ENCODE measurements around the gene SCAMP4. TPM values are rescaled to one million over a fixed set of nuclear protein-coding genes. Genes with fewer than 3 reads are reported as not detected.
A peak's percentile ranks its signal among the peaks of the same experiment; 100 is the strongest.
"Not testable (repeated sequence)": the region's sequence is repeated elsewhere in the genome, so short reads cannot be mapped to it uniquely, and the experiment has no call there.

Gene SCAMP4
- total RNA-seq, 1 experiment from 2014 or later, result 28.0 TPM

DNA sequence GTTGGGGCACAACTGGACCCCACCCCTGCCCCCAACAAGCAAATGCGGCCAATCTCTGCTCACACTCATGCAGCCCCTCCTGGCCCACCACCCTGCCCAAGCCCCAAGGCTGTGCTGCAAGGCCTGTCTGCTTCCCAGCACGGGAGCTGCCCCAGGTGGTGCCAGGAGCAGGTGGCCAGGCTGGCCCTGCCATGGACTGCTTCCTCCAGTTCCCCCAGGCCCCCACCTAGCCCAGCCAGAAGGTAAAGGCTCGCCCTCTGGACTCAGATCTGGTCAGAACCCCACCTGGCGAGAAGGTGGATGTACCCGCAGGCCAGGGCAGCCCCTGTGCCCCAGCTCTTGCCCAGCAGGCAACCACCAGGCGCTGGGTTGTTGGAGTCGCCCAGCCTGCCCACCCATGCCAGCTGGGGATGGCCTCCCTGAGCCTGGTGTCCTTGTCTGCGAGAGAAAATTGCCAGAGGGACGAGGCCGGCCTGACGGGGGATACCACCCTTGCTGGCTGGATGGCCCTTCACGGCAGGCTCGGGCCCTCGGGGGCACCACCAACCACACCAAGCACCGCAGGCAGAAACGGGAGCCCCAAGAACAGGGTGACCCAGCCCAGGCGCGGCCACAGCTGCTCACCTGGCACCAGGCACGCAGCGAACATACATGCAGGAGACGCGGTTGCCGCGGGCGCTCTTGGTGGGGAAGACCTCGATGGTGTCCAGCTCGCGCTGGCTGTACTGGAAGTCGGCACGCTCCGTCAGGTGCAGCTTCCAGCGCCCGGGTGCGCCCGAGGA is 24.4 kb upstream of the SCAMP4 start:
- in situ Hi-C loops (cut with HindIII; ENCODE audit: low pct_unique_long_range_greater_than_20kb, low sequenced_read_pairs), result no loop called here
- DNase-seq (ENCODE audit: low read depth), result no peak

DNA sequence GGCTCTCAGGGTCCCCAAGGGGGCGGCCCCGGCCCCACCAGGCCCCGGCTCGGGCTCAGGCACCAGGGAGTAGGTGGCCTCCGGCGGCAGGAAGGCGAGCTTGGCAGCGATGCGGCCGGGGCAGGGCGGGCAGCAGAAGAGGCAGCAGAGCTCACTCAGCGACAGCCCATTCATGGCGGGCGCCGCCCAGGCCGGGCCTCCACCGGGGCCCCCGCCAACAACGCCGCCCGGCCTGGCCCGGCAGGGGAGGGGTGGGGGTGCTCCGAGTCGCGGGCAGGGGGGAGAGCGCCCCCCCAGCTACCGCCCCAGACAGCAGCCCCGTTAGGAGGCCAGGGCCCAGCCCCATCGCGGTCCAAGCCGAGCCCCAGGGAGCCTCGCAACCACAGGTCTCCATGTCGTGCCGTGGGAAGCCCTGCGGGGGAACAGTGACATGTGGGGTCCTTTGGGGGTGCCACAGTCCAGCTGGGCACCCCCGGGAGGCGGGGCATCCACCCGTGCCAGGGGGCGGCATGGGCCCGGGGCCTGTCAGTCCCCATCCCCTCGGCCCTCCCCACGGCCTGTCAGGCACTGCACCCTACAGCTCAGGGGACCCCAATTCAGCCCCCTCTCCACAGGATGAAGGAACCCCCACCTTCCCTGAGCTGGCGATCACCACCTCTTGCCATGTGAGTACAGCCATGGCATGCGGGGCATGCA is 23.7 kb upstream of the SCAMP4 start:
- DNase-seq (ENCODE audit: low read depth); in situ Hi-C loops (cut with HindIII; ENCODE audit: low pct_unique_long_range_greater_than_20kb, low sequenced_read_pairs): not testable (repeated sequence)

GRCh38 chr19:1882089-1882785 is 23.0 kb upstream of the SCAMP4 start:
- in situ Hi-C loops (cut with HindIII; ENCODE audit: low pct_unique_long_range_greater_than_20kb, low sequenced_read_pairs), result no loop called here
- no peak for DNase-seq (ENCODE audit: low read depth)

- in situ Hi-C loops (cut with HindIII; ENCODE audit: low pct_unique_long_range_greater_than_20kb, low sequenced_read_pairs), result no loop called here
- DNase-seq (ENCODE audit: low read depth), result no peak
These were observed 22.2 kb upstream of the SCAMP4 start for GRCh38 chr19:1882786-1883692.

DNA sequence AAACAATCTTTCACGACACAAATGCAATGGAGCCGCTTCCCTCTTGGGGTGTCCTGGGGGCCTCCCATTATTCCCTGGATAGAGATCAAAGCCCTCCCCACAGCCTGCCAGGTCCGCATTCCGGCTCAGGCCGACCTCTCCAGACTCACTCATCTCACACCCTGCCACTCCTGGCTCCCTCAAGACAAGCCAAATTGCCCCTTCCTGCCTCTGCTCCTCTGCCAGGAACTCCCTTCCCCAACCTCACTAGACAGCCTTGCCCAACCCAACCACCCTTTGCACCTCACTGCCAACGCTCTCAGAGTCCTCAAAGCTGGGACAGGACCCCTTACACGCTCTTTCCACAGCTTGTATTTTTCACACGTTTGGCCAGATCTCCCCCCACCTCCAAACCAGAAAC is 21.4 kb upstream of the SCAMP4 start:
- in situ Hi-C loops (cut with HindIII; ENCODE audit: low pct_unique_long_range_greater_than_20kb, low sequenced_read_pairs), result no loop called here
- no peak for DNase-seq (ENCODE audit: low read depth)

DNA sequence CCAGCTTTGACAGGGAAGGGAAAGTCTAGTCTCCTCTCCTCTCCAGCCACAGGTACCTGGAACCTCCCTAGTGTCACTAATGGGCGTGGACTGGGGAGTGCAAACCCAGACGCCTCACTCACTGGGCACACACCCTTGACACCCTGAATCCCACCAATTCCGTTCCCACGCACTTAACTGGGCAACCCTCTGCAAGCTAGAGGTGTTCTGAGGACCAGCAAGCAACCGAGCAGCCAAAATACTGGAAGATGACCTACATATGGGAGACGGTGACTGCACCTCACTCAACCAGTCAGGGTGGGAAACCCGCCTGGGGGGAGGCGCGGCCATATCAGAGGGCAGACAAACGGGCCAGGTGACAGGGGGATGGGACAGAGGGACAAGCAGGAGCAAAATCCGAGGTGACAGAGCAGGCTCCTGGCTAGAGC is 20.9 kb upstream of the SCAMP4 start:
- DNase-seq (ENCODE audit: low read depth), result no peak
- in situ Hi-C loops (cut with HindIII; ENCODE audit: low pct_unique_long_range_greater_than_20kb, low sequenced_read_pairs), result no loop called here

GRCh38 chr19:1884719-1885334 is 20.4 kb upstream of the SCAMP4 start:
- no peak for DNase-seq (ENCODE audit: low read depth)
- in situ Hi-C loops (cut with HindIII; ENCODE audit: low pct_unique_long_range_greater_than_20kb, low sequenced_read_pairs), result no loop called here

- peak; percentile 75 for DNase-seq (ENCODE audit: low read depth)
- in situ Hi-C loops (cut with HindIII; ENCODE audit: low pct_unique_long_range_greater_than_20kb, low sequenced_read_pairs), result not testable (repeated sequence)
These were observed 19.6 kb upstream of the SCAMP4 start, which contains the start of gene ABHD17A for GRCh38 chr19:1885398-1886119. TSS of gene ABHD17A (minus strand) at chr19:1885496. CDS start at chr19:1881566, 3,930 bp downstream.

GRCh38 chr19:1886360-1886759 is 18.8 kb upstream of the SCAMP4 start:
- in situ Hi-C loops (cut with HindIII; ENCODE audit: low pct_unique_long_range_greater_than_20kb, low sequenced_read_pairs); DNase-seq (ENCODE audit: low read depth): not testable (repeated sequence)

- no peak for DNase-seq (ENCODE audit: low read depth)
- in situ Hi-C loops (cut with HindIII; ENCODE audit: low pct_unique_long_range_greater_than_20kb, low sequenced_read_pairs), result no loop called here
These were observed 16.8 kb upstream of the SCAMP4 start for GRCh38 chr19:1888385-1888784.

- in situ Hi-C loops (cut with HindIII; ENCODE audit: low pct_unique_long_range_greater_than_20kb, low sequenced_read_pairs), result no loop called here
- no peak for DNase-seq (ENCODE audit: low read depth)
These were observed 15.3 kb upstream of the SCAMP4 start for GRCh38 chr19:1889907-1890306.

GRCh38 chr19:1893791-1894190 is 11.4 kb upstream of the SCAMP4 start:
- DNase-seq (ENCODE audit: low read depth), result no peak
- in situ Hi-C loops (cut with HindIII; ENCODE audit: low pct_unique_long_range_greater_than_20kb, low sequenced_read_pairs), result no loop called here

DNA sequence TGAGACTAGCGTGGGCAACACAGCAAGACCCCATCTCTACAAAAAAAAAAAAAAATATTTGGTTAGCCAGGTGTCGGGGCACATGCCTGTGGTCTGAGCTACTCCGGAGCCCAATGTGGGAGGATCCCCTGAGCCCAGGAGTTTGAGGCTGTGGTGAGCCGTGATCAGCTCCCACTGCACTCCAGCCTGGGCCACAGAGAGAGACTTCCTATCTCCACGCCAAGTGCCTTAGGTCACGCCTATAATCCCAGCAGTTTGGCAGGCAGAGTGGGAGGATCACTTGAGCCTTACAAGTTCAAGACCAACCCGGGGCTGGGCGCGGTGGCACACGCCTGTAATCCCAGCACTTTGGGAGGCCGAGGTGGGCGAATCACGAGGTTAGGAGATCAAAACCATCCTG is 8.7 kb upstream of the SCAMP4 start:
- in situ Hi-C loops (cut with HindIII; ENCODE audit: low pct_unique_long_range_greater_than_20kb, low sequenced_read_pairs), result no loop called here
- no peak for DNase-seq (ENCODE audit: low read depth)

GRCh38 chr19:1901940-1902404 is 3.2 kb upstream of the SCAMP4 start:
- in situ Hi-C loops (cut with HindIII; ENCODE audit: low pct_unique_long_range_greater_than_20kb, low sequenced_read_pairs), result no loop called here
- DNase-seq (ENCODE audit: low read depth), result no peak

- DNase-seq (ENCODE audit: low read depth), result no peak
- in situ Hi-C loops (cut with HindIII; ENCODE audit: low pct_unique_long_range_greater_than_20kb, low sequenced_read_pairs), result no loop called here
These were observed 2.3 kb upstream of the SCAMP4 start for GRCh38 chr19:1902923-1903322.

DNA sequence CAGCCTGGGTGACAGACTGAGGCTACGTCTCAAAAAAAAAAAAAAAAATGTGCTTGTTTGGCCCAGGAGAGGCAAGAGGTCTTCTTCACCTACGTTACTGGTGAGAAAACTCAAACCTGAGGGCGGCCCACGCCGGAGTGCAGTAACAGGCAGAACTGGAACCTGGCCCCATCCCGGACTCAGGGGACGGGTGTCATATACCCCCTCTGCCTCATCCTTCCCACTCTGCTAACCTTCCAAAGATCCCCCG is 414 bp upstream of the SCAMP4 start:
- in situ Hi-C loops (cut with HindIII; ENCODE audit: low pct_unique_long_range_greater_than_20kb, low sequenced_read_pairs), result no loop called here
- no peak for DNase-seq (ENCODE audit: low read depth)

DNA sequence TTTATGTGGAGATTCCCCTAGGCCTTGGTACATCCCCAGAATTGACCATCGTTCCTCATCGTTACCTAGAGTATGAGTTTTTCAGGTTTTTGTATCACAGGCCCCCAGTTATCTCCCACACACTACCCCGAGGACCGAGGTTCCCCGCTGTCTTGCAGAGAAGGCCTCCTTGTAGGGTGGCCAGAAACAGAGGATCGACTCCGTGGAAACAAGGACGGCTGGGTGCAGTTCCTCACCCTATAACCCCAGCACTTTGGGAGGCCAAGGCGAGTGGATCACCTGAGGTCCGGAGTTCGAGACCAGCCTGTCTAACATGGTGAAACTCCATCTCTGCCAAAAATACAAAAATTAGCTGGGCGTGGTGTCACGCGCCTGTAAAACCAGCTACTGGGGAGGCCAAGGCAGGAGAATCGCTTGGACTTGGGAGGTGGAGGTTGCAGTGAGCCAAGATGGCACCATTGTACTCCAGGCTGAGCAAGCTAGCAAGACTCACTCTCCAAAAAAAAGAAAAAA is 720 bp downstream of the SCAMP4 start:
- in situ Hi-C loops (cut with HindIII; ENCODE audit: low pct_unique_long_range_greater_than_20kb, low sequenced_read_pairs), result no loop called here
- DNase-seq (ENCODE audit: low read depth), result no peak

Data from Caki2 (cell line).